GM18909 (cell line): ENCODE measurements around the gene IRGQ.
A peak's percentile ranks its signal among the peaks of the same experiment; 100 is the strongest.
"Not testable (repeated sequence)": the region's sequence is repeated elsewhere in the genome, so short reads cannot be mapped to it uniquely, and the experiment has no call there.

Source experiments
- ATAC-seq: cut with Tn5 transposase; IDR thresholded peaks from one replicate; pipeline ENCODE4 v1.9.1; 2021; ENCODE audit warnings: mild to moderate bottlenecking; ENCODE audit not compliant: unreplicated experiment, poor library complexity

Gene IRGQ

GRCh38 chr19:43599635-43600295 lies 3.8 kb upstream of the IRGQ start:
- ATAC-seq, result no peak

- no peak for ATAC-seq
These were observed 2.7 kb upstream of the IRGQ start for GRCh38 chr19:43598445-43599240.

GRCh38 chr19:43597876-43598275 lies 1.9 kb upstream of the IRGQ start:
- ATAC-seq, result no peak

- no peak for ATAC-seq
These were observed 1.0 kb upstream of the IRGQ start for GRCh38 chr19:43596842-43597461.

- ATAC-seq, result peak; percentile 7
These were observed 332 bp downstream of the IRGQ start for GRCh38 chr19:43595605-43595998.

- ATAC-seq, result peak; percentile 24
These were observed 977 bp downstream of the IRGQ start for GRCh38 chr19:43594710-43595604.

GRCh38 chr19:43594081-43594697 lies 1.7 kb downstream of the IRGQ start:
- ATAC-seq, result no peak

GRCh38 chr19:43592800-43593350 lies 3.1 kb downstream of the IRGQ start:
- no peak for ATAC-seq

- ATAC-seq, result no peak
These were observed 3.8 kb downstream of the IRGQ start for GRCh38 chr19:43591904-43592772.

- no peak for ATAC-seq
These were observed 6.3 kb downstream of the IRGQ start for GRCh38 chr19:43589678-43590077.

- ATAC-seq, result no peak
These were observed 6.7 kb downstream of the IRGQ start for GRCh38 chr19:43589277-43589676.

GRCh38 chr19:43587029-43587428 lies 8.9 kb downstream of the IRGQ start:
- not testable (repeated sequence) for ATAC-seq

GRCh38 chr19:43586346-43586745 lies 9.6 kb downstream of the IRGQ start:
- no peak for ATAC-seq

- ATAC-seq, result peak; percentile 64
These were observed 11.4 kb downstream of the IRGQ start for GRCh38 chr19:43584484-43584883.

GRCh38 chr19:43582495-43582894 lies 13.4 kb downstream of the IRGQ start:
- no peak for ATAC-seq

- no peak for ATAC-seq
These were observed 14.5 kb downstream of the IRGQ start for GRCh38 chr19:43581467-43581866.

GRCh38 chr19:43578787-43579186 lies 17.1 kb downstream of the IRGQ start:
- no peak for ATAC-seq

- ATAC-seq, result no peak
These were observed 19.7 kb downstream of the IRGQ start for GRCh38 chr19:43575955-43576878.
